H1 (cell line): Measurements from ENCODE around the gene ASB1. TPM values are rescaled to one million over a fixed set of nuclear protein-coding genes. Genes with fewer than 3 reads are reported as not detected.

ENCODE experiments used
- CTCF ChIA-PET: fragments of 300-600 bp; sonication (Branson Sonifier 250); formaldehyde crosslinking; loops from one replicate; lab custom pipeline; 2021; ENCODE audit not compliant: partially characterized antibody; lab: Charles Lee
- POLR2A ChIA-PET: fragments of 300-600 bp; sonication (Branson Sonifier 250); formaldehyde crosslinking; loops from one replicate; lab custom pipeline; 2021; ENCODE audit warnings: inconsistent platforms; ENCODE audit not compliant: partially characterized antibody; lab: Charles Lee
- DNase-seq, 2 experiments: peaks; one replicate each; pipeline versions ENCODE4 v3.0.0 to v3.0.0-alpha.2; 2010 to 2022; ENCODE audit warnings: low spot score in 2 of 2, low read depth in 1 of 2, mixed read lengths in 1 of 2
- FAIRE-seq: peaks from 2 replicates; lab custom pipeline; 2011; peaks lifted over from hg19 to GRCh38; lab: Jason Lieb, UNC
- H2AFZ ChIP-seq: 2 replicates; pipeline ENCODE4 v1.8.1; 2012; ENCODE audit warnings: low read length, inconsistent platforms
- H2AK5ac ChIP-seq: 2 replicates; pipeline ENCODE4 v1.6.1; 2013; ENCODE audit warnings: low read depth, low read length
- H2BK120ac ChIP-seq: replicated peaks from 2 replicates; pipeline ENCODE3; 2013; ENCODE audit warnings: low read depth, low read length, inconsistent platforms
- H2BK12ac ChIP-seq: 2 replicates; pipeline ENCODE4 v1.6.1; 2013; ENCODE audit warnings: low read depth, low read length
- H2BK15ac ChIP-seq: 2 replicates; pipeline ENCODE4 v1.6.1; 2013; ENCODE audit warnings: low read length
- H2BK20ac ChIP-seq: 2 replicates; pipeline ENCODE4 v1.6.1; 2013; ENCODE audit warnings: low read length
- H2BK5ac ChIP-seq: 2 replicates; pipeline ENCODE4 v1.6.1; 2013; ENCODE audit warnings: low read depth, low read length
- H3K14ac ChIP-seq: 2 replicates; pipeline ENCODE4 v1.6.1; 2013; ENCODE audit warnings: inconsistent platforms; ENCODE audit not compliant: insufficient read length
- H3K18ac ChIP-seq: 2 replicates; pipeline ENCODE4 v1.6.1; 2013; ENCODE audit warnings: low read length; ENCODE audit errors: extremely low read depth
- H3K23ac ChIP-seq: 2 replicates; pipeline ENCODE4 v1.6.1; 2013; ENCODE audit warnings: inconsistent platforms; ENCODE audit not compliant: insufficient read length
- H3K23me2 ChIP-seq: 2 replicates; pipeline ENCODE4 v1.6.1; 2013; ENCODE audit warnings: low read depth, low read length
- H3K27ac ChIP-seq: 2 replicates; pipeline ENCODE4 v1.6.1; 2011; ENCODE audit warnings: low read depth, low read length, inconsistent platforms
- H3K27me3 ChIP-seq, 4 experiments: replicated peaks in 1 of 4; 1 replicate in 1 of 4; 2 replicates in 3 of 4; pipeline versions ENCODE4 v1.6.1 to v1.8.1; 2011 to 2013; ENCODE audit warnings: low read length in 3 of 4, mild to moderate bottlenecking in 3 of 4, inconsistent platforms in 2 of 4, mixed read lengths in 2 of 4, moderate library complexity in 1 of 4; ENCODE audit not compliant: control insufficient read depth in 3 of 4, insufficient read depth in 3 of 4; ENCODE audit errors: extremely low read depth in 1 of 4
- H3K36me3 ChIP-seq, 4 experiments: 2 replicates each; pipeline versions ENCODE4 v1.6.1 to v1.8.1; 2011 to 2013; ENCODE audit warnings: mild to moderate bottlenecking in 4 of 4, low read length in 3 of 4, moderate library complexity in 2 of 4, control low read depth in 1 of 4, inconsistent platforms in 1 of 4; ENCODE audit not compliant: insufficient read depth in 4 of 4, control insufficient read depth in 2 of 4
- H3K4ac ChIP-seq: replicated peaks from 2 replicates; pipeline ENCODE3; 2013; ENCODE audit warnings: low read length, low read depth, mixed read lengths, inconsistent platforms; ENCODE audit not compliant: insufficient read length
- H3K4me1 ChIP-seq, 4 experiments: replicated peaks in 1 of 4; 1 replicate in 1 of 4; 2 replicates in 3 of 4; pipeline versions ENCODE4 v1.6.1 to v1.8.1; 2011 to 2013; ENCODE audit warnings: low read length in 3 of 4, inconsistent platforms in 2 of 4, mixed read lengths in 1 of 4; ENCODE audit not compliant: insufficient read depth in 4 of 4, control insufficient read depth in 3 of 4
- H3K4me2 ChIP-seq, 2 experiments: 2 replicates each; pipeline versions ENCODE4 v1.6.1 to v1.8.1; 2011 to 2013; ENCODE audit warnings: low read depth in 2 of 2, low read length in 2 of 2, control low read depth in 1 of 2, inconsistent platforms in 1 of 2, mild to moderate bottlenecking in 1 of 2; ENCODE audit not compliant: insufficient read depth in 1 of 2
- H3K4me3 ChIP-seq, 4 experiments: fragments of 200-600, 300-600 bp in 1 of 4; sonication (generic), shearing (Covaris generic), sonication (Bioruptor Twin) in 1 of 4; 2 replicates each; pipeline versions ENCODE4 v1.5.1 to v1.8.1; 2011 to 2016; ENCODE audit warnings: low read length in 4 of 4, low read depth in 3 of 4, control low read depth in 2 of 4, inconsistent platforms in 2 of 4, mild to moderate bottlenecking in 2 of 4, mixed read lengths in 1 of 4, moderate library complexity in 1 of 4; ENCODE audit not compliant: insufficient read depth in 2 of 4; ENCODE audit errors: extremely low read depth in 1 of 4
- H3K56ac ChIP-seq: replicated peaks from 2 replicates; pipeline ENCODE3; 2013; ENCODE audit warnings: low read depth, mild to moderate bottlenecking, mixed read lengths, low read length, inconsistent platforms; ENCODE audit not compliant: insufficient read length
- H3K79me1 ChIP-seq: 2 replicates; pipeline ENCODE4 v1.6.1; 2013; ENCODE audit warnings: low read depth, low read length, control low read depth
- H3K79me2 ChIP-seq, 2 experiments: 2 replicates each; pipeline versions ENCODE4 v1.6.1 to v1.8.1; 2012 to 2013; ENCODE audit warnings: low read length in 2 of 2, mild to moderate bottlenecking in 2 of 2, inconsistent platforms in 1 of 2; ENCODE audit not compliant: insufficient read depth in 2 of 2, control insufficient read depth in 1 of 2
- H3K9ac ChIP-seq, 4 experiments: replicated peaks in 1 of 4; 1 replicate in 1 of 4; 2 replicates in 3 of 4; pipeline versions ENCODE4 v1.6.1 to v1.8.1; 2011 to 2013; ENCODE audit warnings: low read depth in 3 of 4, low read length in 3 of 4, control low read depth in 2 of 4, mild to moderate bottlenecking in 2 of 4, moderate library complexity in 2 of 4, inconsistent platforms in 1 of 4; ENCODE audit errors: extremely low read depth in 1 of 4
- H3K9me3 ChIP-seq, 2 experiments: 2 replicates each; pipeline versions ENCODE4 v1.6.1 to v1.8.1; 2012 to 2013; ENCODE audit warnings: mild to moderate bottlenecking in 2 of 2, moderate library complexity in 2 of 2, control low read depth in 1 of 2, inconsistent platforms in 1 of 2, low read depth in 1 of 2, low read length in 1 of 2, mixed read lengths in 1 of 2; ENCODE audit not compliant: insufficient read depth in 2 of 2
- H4K20me1 ChIP-seq, 2 experiments: replicated peaks in 1 of 2; 2 replicates each; pipeline versions ENCODE3 to v1.8.1; 2011 to 2013; ENCODE audit warnings: inconsistent platforms in 2 of 2, low read length in 2 of 2, mild to moderate bottlenecking in 1 of 2; ENCODE audit not compliant: insufficient read depth in 2 of 2, control insufficient read depth in 1 of 2
- H4K5ac ChIP-seq: 2 replicates; pipeline ENCODE4 v1.6.1; 2013; ENCODE audit warnings: low read length, low read depth, mixed read lengths, inconsistent platforms; ENCODE audit not compliant: insufficient read length
- H4K8ac ChIP-seq: 2 replicates; pipeline ENCODE4 v1.8.0; 2013; ENCODE audit warnings: mild to moderate bottlenecking, moderate library complexity, low read length, inconsistent platforms; ENCODE audit not compliant: insufficient read depth; ENCODE audit errors: extremely low read depth
- H4K91ac ChIP-seq: replicated peaks from 2 replicates; pipeline ENCODE3; 2013; ENCODE audit warnings: low read length, mixed read lengths, inconsistent platforms; ENCODE audit not compliant: insufficient read length
- BACH1 ChIP-seq: IDR thresholded peaks from 2 replicates; pipeline ENCODE4 v1.6.1; 2012; ENCODE audit warnings: low read length, improper control_type of control experiment
- BCL11A ChIP-seq, 2 experiments: IDR thresholded peaks; one replicate each; pipeline ENCODE4 v1.6.1; 2011; ENCODE audit warnings: low read depth in 2 of 2, low read length in 2 of 2, mild to moderate bottlenecking in 2 of 2
- GABPA ChIP-seq: IDR thresholded peaks from 2 replicates; pipeline ENCODE4 v1.6.1; 2011; ENCODE audit warnings: mild to moderate bottlenecking, low read length, moderate library complexity, borderline replicate concordance; ENCODE audit not compliant: insufficient read depth
- KDM1A ChIP-seq: fragments of 200-600, 300-600 bp; sonication (generic); IDR thresholded peaks from 2 replicates; pipeline ENCODE4 v1.7.1; 2016; ENCODE audit warnings: mild to moderate bottlenecking, low read length, borderline replicate concordance
- RBBP5 ChIP-seq: IDR thresholded peaks from 2 replicates; pipeline ENCODE4 v1.7.1; 2012; ENCODE audit warnings: low read depth, mild to moderate bottlenecking, inconsistent platforms, low read length, moderate library complexity, borderline replicate concordance
- SIRT6 ChIP-seq: IDR thresholded peaks from one replicate; pipeline ENCODE4 v1.7.1; 2012; ENCODE audit warnings: low read length, inconsistent platforms
- SP2 ChIP-seq: IDR thresholded peaks from 2 replicates; pipeline ENCODE4 v1.6.1; 2012; ENCODE audit warnings: mild to moderate bottlenecking, low read length, inconsistent platforms
- SUZ12 ChIP-seq: fragments of 200-600 bp; sonication (generic); IDR thresholded peaks from 2 replicates; pipeline ENCODE4 v1.6.1; 2012; ENCODE audit warnings: mild to moderate bottlenecking, inconsistent platforms, low read length, moderate library complexity, mixed read lengths
- ZNF274 ChIP-seq: IDR thresholded peaks from 2 replicates; pipeline ENCODE4 v1.7.0; 2012; ENCODE audit warnings: low read length, borderline replicate concordance; ENCODE audit errors: extremely low read depth
- WGBS, 2 experiments: shearing (Covaris generic) in 1 of 2; methylation state at CpG; one replicate each; pipeline versions ENCODE4 v1.1.6 to v1.1.7; 2013 to 2015; ENCODE audit warnings: low lambda C conversion rate in 2 of 2, mixed read lengths in 2 of 2, inconsistent platforms in 1 of 2, low coverage in 1 of 2, missing lambda C conversion rate in 1 of 2; ENCODE audit not compliant: insufficient replicate concordance in 2 of 2, insufficient coverage in 1 of 2, insufficient read length in 1 of 2; ENCODE audit errors: extremely low coverage in 1 of 2, missing lambda C conversion rate in 1 of 2; 5-methylcytosine and 5-hydroxymethylcytosine counted together
- polyA plus RNA-seq, 7 experiments: library from polyadenylated mRNA; depleted of rRNA in 3 of 7; stranded (reverse) in 5 of 7; unstranded in 2 of 7; fragments of >200 nt in 5 of 7; fragments of 200-250 nt in 2 of 7; gene quantifications; 1 replicate in 5 of 7; 2 replicates in 1 of 7; 4 replicates in 1 of 7; pipeline versions ENCODE4 v1.2.1 to v1.2.3, GENCODE V29; 2011 to 2013; ENCODE audit warnings: missing spikeins in 2 of 7, mixed read lengths in 2 of 7
- total RNA-seq: library from RNA; stranded (reverse); fragmentation: NEBNext Ultra II Directional; extraction: Animal tissue kit (Norgen Biotek cat#: 25700); gene quantifications from 2 replicates; pipeline ENCODE4 v1.2.1, GENCODE V29; 2021
- TF ChIP-seq, protein P1 (sequence below): IDR thresholded peaks from 2 replicates; pipeline ENCODE4 v1.6.1; 2011; ENCODE audit warnings: low read length, improper control_type of control experiment

ASB1 gene
- total and polyA plus RNA-seq, 2 of the 8 experiments (the other 6 are each of a cell fraction or from before 2014, with no cell fraction given): 24.1 to 36.0 TPM

- H3K4me2 ChIP-seq: no peak overlapping the region
- no peak overlapping the region for H2BK120ac ChIP-seq
- no peak overlapping the region for H3K4me3 ChIP-seq
- H2BK12ac ChIP-seq: no peak overlapping the region
- H4K91ac ChIP-seq: no peak overlapping the region
- ChIA-PET POLR2A (no interaction called here), CTCF (interaction anchor here (0.6 to 7.0 kb wide), 3 partner anchors 23 to 135 kb away, joined by 3 to 52 read pairs (median 4); no protein-coding TSS in a partner anchor)
- no peak overlapping the region for H3K56ac ChIP-seq
- H2BK15ac ChIP-seq: no peak overlapping the region
- H3K23ac ChIP-seq: no peak overlapping the region
- no peak for FAIRE-seq
- H2AFZ ChIP-seq: no peak overlapping the region
- H3K4me1 ChIP-seq: no peaks in the 10 kb centered on the region
- no peak overlapping the region for H3K9ac ChIP-seq
- 88% methylated on average over 10 of the region's 10 CpGs; no CpG with 5 or more reads in 1 of the 2 experiments for WGBS, 2 experiments
- 0 out of 7 replicates have a peak, but pooled peaks cover 0 to 4% (median 0%) of the 10 kb centered on the region in 4 experiments for H3K27me3 ChIP-seq
- H3K14ac ChIP-seq: no peak overlapping the region
- H3K18ac ChIP-seq: no peak overlapping the region
- H3K79me1 ChIP-seq: no peaks in the 10 kb centered on the region
- no peak for DNase-seq
- no peaks in the 10 kb centered on the region for H4K20me1 ChIP-seq
- no peak overlapping the region for H2BK20ac ChIP-seq
- H4K8ac ChIP-seq: no peak overlapping the region
- no peaks in the 10 kb centered on the region for H3K79me2 ChIP-seq
- H4K5ac ChIP-seq: no peak overlapping the region
- no peak overlapping the region for H2BK5ac ChIP-seq
- H3K9me3 ChIP-seq: peaks cover 0 to 3% of the 10 kb centered on the region in 2 experiments; a peak in 2 of 4 replicates
- no peaks in the 10 kb centered on the region for H3K23me2 ChIP-seq
- H3K27ac ChIP-seq: no peak overlapping the region
- H2AK5ac ChIP-seq: no peak overlapping the region
- no peak overlapping the region for H3K4ac ChIP-seq
- peaks cover 0 to 1% (median under 1%) of the 10 kb centered on the region in 4 experiments; a peak in 1 of 8 replicates for H3K36me3 ChIP-seq
- TF ChIP-seq KDM1A: no peak
- TF ChIP-seq GABPA: no peak
- TF ChIP-seq BCL11A (IDR thresholded peaks at IDR 0.05; ENCODE audit: low read depth in 2 of 2, low read length in 2 of 2): no peak
- TF ChIP-seq RBBP5: no peak
- TF ChIP-seq BACH1: no peak
- TF ChIP-seq SP2: no peak
- TF ChIP-seq, protein P1, sequence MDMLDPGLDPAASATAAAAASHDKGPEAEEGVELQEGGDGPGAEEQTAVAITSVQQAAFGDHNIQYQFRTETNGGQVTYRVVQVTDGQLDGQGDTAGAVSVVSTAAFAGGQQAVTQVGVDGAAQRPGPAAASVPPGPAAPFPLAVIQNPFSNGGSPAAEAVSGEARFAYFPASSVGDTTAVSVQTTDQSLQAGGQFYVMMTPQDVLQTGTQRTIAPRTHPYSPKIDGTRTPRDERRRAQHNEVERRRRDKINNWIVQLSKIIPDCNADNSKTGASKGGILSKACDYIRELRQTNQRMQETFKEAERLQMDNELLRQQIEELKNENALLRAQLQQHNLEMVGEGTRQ: no peak
- TF ChIP-seq SUZ12: no peak
- no peak for TF ChIP-seq ZNF274
- TF ChIP-seq SIRT6: no peak
Measured at GRCh38 chr2:238456970-238457926, 30.5 kb downstream of the ASB1 start.
